Calu3 (cell line): ENCODE data around the gene IFRD2. TPM values are rescaled to one million over a fixed set of nuclear protein-coding genes. Genes with fewer than 3 reads are reported as not detected.

Source experiments
- BruUV-seq: library from RNA; stranded (reverse); fragments of 400-500 nt; replicated peaks from 2 replicates; lab custom pipeline; 2021; lab: Mats Ljungman, UMichigan
- CTCF ChIA-PET: fragments of 300-600 bp; sonication (Branson Sonifier 250); formaldehyde crosslinking; loops from one replicate; lab custom pipeline; 2022; ENCODE audit warnings: antibody characterized with exemption; lab: Charles Lee
- DNase-seq: peaks from one replicate; pipeline ENCODE4 v3.0.0; 2022
- H3K27ac Mint-ChIP-seq: one replicate; pipeline ENCODE4 v1.8.0; 2022; ENCODE audit warnings: mixed read lengths; ENCODE audit not compliant: unreplicated experiment
- H3K27me3 Mint-ChIP-seq: one replicate; pipeline ENCODE4 v1.8.0; 2022; ENCODE audit warnings: mixed read lengths; ENCODE audit not compliant: unreplicated experiment
- H3K36me3 Mint-ChIP-seq: one replicate; pipeline ENCODE4 v1.8.0; 2022; ENCODE audit warnings: mild to moderate bottlenecking, moderate library complexity, mixed read lengths; ENCODE audit not compliant: insufficient read depth, unreplicated experiment
- H3K4me1 Mint-ChIP-seq: one replicate; pipeline ENCODE4 v1.8.0; 2022; ENCODE audit warnings: mild to moderate bottlenecking, low read depth, mixed read lengths; ENCODE audit not compliant: unreplicated experiment
- H3K4me3 Mint-ChIP-seq: one replicate; pipeline ENCODE4 v1.8.0; 2022; ENCODE audit warnings: mild to moderate bottlenecking, low read depth, moderate library complexity, mixed read lengths; ENCODE audit not compliant: unreplicated experiment
- H3K9me3 Mint-ChIP-seq: one replicate; pipeline ENCODE4 v1.8.0; 2022; ENCODE audit warnings: low read depth, mixed read lengths; ENCODE audit not compliant: unreplicated experiment
- intact Hi-C: fragments of 100-400 bp; cut with micrococcal nuclease; formaldehyde crosslinking; loops from one replicate; pipeline ENCODE4 v1.10.0; 2022; ENCODE audit not compliant: unreplicated experiment
- total RNA-seq: library from RNA; stranded (reverse); gene quantifications from 2 replicates; pipeline ENCODE4 v1.2.3, GENCODE V29; 2022
- TF ChIP-seq, protein P1 (sequence below): fragments of 200-600 bp; IDR thresholded peaks from one replicate; pipeline ENCODE4 v1.8.0; 2022; ENCODE audit warnings: antibody characterized with exemption; ENCODE audit not compliant: unreplicated experiment

IFRD2 gene
- total RNA-seq, 1 experiment from 2014 or later = 121 TPM

GRCh38 chr3:50339485-50340146 lies 47.4 kb upstream of the IFRD2 start:
- intact Hi-C loops = no loop called here
- peaks cover 11% of the 10 kb centered on the region for H3K4me1 Mint-ChIP-seq
- peak overlapping the region; percentile 59 for H3K4me3 Mint-ChIP-seq

DNA sequence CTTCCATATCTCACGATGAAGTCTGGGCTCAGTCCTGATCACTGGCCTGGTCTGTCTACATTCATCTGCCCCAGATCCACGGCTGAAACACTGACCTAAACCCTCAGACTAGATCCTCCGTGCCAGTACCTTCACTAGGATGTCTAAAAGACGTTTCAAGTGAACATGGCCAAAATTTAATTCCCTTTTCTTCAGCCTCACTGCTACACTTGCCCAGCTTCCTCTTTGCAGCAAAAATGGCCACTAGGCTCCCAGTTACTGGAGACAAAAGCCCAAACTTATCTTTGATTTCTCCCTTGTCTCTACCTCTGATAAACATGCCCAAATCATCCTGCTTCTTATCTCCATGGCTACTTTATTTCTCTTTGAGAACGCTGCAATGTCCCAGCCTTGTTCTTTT lies 46.7 kb upstream of the IFRD2 start:
- H3K27ac Mint-ChIP-seq = no peak overlapping the region
- CTCF ChIA-PET = interaction anchor here (0.6 to 2.7 kb wide), 4 partner anchors 12 to 258 kb away, joined by 4 to 15 read pairs (median 6); partner anchors contain the start of genes CYB561D2, HYAL3, NAA80 and NPRL2
- intact Hi-C loops = no loop called here
- H3K27me3 Mint-ChIP-seq = peaks cover 25% of the 10 kb centered on the region
- TF ChIP-seq, protein P1, sequence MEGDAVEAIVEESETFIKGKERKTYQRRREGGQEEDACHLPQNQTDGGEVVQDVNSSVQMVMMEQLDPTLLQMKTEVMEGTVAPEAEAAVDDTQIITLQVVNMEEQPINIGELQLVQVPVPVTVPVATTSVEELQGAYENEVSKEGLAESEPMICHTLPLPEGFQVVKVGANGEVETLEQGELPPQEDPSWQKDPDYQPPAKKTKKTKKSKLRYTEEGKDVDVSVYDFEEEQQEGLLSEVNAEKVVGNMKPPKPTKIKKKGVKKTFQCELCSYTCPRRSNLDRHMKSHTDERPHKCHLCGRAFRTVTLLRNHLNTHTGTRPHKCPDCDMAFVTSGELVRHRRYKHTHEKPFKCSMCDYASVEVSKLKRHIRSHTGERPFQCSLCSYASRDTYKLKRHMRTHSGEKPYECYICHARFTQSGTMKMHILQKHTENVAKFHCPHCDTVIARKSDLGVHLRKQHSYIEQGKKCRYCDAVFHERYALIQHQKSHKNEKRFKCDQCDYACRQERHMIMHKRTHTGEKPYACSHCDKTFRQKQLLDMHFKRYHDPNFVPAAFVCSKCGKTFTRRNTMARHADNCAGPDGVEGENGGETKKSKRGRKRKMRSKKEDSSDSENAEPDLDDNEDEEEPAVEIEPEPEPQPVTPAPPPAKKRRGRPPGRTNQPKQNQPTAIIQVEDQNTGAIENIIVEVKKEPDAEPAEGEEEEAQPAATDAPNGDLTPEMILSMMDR = no peak
- no peak for DNase-seq
- no TSS peak for BruUV-seq
- H3K4me3 Mint-ChIP-seq = peak overlapping the region; percentile 93
- H3K36me3 Mint-ChIP-seq = peaks cover 37% of the 10 kb centered on the region
- no peaks in the 10 kb centered on the region for H3K9me3 Mint-ChIP-seq
- H3K4me1 Mint-ChIP-seq = peaks cover 11% of the 10 kb centered on the region

More at GRCh38 chr3:50339485-50340146, 47.4 kb upstream of the IFRD2 start:
- DNase-seq = no peak
- peaks cover 37% of the 10 kb centered on the region for H3K36me3 Mint-ChIP-seq
- no TSS peak for BruUV-seq
- H3K9me3 Mint-ChIP-seq = no peaks in the 10 kb centered on the region
- H3K27me3 Mint-ChIP-seq = peaks cover 31% of the 10 kb centered on the region
- H3K27ac Mint-ChIP-seq = peak overlapping the region; percentile 17
- CTCF ChIA-PET = interaction anchor here (0.7 kb wide), 1 partner anchor 40 kb away, joined by 7 read pairs; the partner anchor contains the start of genes HYAL3 and NAA80
- TF ChIP-seq, protein P1 = no peak

- intact Hi-C loops = no loop called here
- Mint-ChIP-seq H3K27ac (peak overlapping the region; percentile 82), H3K4me1 (peaks cover 11% of the 10 kb centered on the region), H3K9me3 (no peaks in the 10 kb centered on the region), H3K36me3 (peaks cover 37% of the 10 kb centered on the region), H3K4me3 (peak overlapping the region; percentile 93), H3K27me3 (peaks cover 18% of the 10 kb centered on the region)
- CTCF ChIA-PET = interaction anchor here (0.6 to 2.7 kb wide), 14 partner anchors 8 to 110 kb away, joined by 3 to 15 read pairs (median 4); partner anchors contain the start of genes CYB561D2, IFRD2, LSMEM2 and NPRL2
- DNase-seq = peak; percentile 98
- no TSS peak for BruUV-seq
- TF ChIP-seq, protein P1 = no peak
These were observed 45.1 kb upstream of the IFRD2 start for GRCh38 chr3:50337175-50337861.

GRCh38 chr3:50336452-50337174 lies 44.4 kb upstream of the IFRD2 start:
- Mint-ChIP-seq H3K4me3 (peak overlapping the region; percentile 93), H3K27ac (peak overlapping the region; percentile 82), H3K36me3 (peaks cover 37% of the 10 kb centered on the region), H3K4me1 (peaks cover 11% of the 10 kb centered on the region), H3K27me3 (peaks cover 18% of the 10 kb centered on the region), H3K9me3 (no peaks in the 10 kb centered on the region)
- intact Hi-C loops = no loop called here
- CTCF ChIA-PET = interaction anchor here (0.7 to 2.7 kb wide), 15 partner anchors 9 to 109 kb away, joined by 3 to 15 read pairs (median 3); partner anchors contain the start of genes CYB561D2, LSMEM2, NPRL2 and SEMA3B
- TF ChIP-seq, protein P1 = no peak
- DNase-seq = no peak
- BruUV-seq = TSS peak; percentile 70
